ENCODE data around the gene CD69.
A peak's percentile ranks its signal among the peaks of the same experiment; 100 is the strongest.

Gene CD69

DNA sequence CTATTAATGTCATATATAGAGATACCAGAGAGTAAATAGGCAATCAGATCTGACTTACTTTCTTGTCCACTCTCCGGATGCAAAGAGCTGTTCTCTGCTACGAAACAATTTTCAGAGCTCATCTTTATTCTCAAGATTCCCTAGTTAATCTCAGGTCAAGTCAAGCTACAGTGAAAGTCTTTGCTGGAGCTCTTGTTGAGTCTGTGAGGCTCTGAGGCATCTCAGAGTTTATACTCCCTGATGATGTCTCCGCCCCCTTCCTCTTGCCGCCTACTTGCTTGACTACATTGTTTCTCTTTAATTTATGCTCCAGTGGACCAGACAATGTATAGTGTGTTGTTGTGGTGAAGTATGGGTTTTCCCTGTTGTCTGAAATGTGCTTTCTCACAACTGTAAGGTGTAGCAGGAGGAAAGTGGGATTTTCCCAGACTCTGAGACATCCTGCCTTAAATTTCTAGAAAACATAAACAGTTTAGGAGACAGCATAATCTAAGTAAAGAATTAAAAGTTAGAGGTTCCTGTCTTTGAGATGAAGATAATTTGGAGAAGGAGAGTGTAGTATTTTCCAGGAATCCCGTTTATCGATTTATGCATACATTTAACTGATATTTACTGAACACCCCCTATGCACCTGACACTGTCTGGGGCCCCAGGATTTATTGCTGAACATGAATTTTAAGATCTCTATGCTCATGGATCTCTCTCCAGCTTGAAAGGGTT lies at the start of gene CD69:
CD69 (minus strand) TSS at position 203 of the 720 bp plus-strand sequence; CDS start at position 122, 81 bp downstream.
- DNase-seq (ENCODE audit: low read depth in 4 of 4, low spot score in 1 of 4): peak; percentile 56 to 73 (median 66)

DNA sequence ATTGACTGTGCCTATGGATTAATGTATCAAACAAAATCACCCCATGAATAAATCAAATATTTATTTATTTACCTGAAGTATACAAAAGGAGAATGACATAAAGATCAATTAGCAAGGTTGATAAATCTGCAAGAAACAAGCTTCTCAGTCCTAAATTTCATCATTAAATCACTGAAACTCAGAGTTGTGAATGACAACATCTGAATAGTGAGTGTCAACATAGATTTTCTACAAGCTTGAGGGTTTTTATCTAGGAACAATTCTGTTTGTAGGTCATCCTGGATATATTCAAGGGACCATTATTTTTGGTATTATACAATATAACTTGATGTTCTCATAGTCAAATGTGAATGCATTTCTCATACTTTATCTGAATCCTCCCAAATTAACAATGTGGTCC lies 49.2 kb upstream of the CD69 start:
- no peak for DNase-seq (ENCODE audit: low read depth in 4 of 4, low spot score in 1 of 4)

DNA sequence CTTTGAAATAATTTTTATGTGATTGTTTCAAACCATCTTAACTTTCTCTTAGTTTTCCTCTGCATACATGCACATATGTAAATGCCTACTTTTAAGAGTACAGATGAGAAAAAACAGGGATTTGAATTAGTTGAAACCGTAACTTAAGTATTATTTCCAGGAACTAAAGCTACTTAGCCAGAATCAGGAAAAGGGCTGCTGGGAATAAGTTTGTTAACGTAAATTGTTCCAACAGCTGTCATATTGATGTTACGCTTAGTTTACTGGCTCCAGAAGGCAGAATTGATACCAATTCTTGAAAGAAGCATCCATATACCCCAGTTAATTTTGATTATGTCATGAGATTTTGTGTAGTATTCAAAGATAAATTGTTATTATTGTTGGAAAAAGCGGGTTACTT lies 48.6 kb upstream of the CD69 start:
- DNase-seq (ENCODE audit: low read depth in 4 of 4, low spot score in 1 of 4): no peak

DNA sequence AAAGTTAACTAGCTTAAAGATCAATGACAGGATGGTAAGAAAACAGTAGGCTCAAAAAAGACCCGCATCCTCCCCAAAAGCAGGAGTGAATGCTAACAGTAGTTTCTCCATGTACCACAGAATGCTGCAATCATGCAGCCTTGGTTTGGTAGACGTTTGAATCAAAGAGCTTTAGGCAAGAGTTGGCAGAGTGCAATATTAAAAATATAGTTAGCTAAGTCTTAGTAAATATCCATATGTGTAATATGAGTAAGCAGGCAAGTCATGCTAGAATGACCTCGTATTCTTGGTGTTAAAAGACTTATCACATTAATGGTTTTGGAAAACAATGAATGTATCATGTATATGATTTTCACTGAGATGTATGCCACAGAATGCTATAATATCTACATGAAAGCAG lies 47.8 kb upstream of the CD69 start:
- no peak for DNase-seq (ENCODE audit: low read depth in 4 of 4, low spot score in 1 of 4)

DNA sequence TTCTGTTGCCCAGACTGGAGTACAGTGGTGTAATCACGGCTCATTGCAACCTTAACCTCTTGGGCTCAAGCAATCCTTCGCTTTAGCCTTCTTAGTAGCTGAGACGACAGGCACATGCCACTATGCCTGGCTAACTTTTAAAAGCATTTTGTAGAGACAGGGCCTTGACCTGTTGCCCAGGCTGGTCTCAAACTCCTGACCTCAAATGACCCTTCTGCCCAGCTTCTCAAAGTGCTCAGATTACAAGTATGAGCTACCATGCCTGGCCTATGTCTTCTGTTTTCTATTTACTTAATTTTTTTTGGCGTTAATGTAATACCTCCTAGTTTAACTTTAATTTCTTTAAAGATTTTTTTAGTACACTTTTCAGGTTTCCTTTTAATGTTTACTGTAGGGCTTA lies 46.0 kb upstream of the CD69 start:
- DNase-seq (ENCODE audit: low read depth in 4 of 4, low spot score in 1 of 4): no peak

DNA sequence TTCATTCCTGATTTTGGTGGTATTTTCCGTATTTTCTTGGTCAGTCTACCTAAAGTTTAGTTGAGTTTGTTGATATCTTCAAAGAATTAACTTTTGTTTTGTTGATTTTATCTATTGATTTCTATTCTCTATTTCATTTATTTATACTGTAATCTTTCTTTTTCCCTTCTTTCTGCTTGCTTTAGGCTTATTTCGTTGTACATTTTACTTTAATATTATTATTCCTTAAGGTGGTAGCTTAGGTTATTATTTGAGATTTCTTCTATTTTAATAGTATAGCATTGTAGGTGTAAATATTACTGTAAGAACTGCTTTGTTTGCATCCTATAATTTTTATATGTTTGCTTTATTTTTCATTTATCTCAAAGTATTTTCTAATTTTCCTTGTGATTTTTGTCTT lies 45.2 kb upstream of the CD69 start:
- no peak for DNase-seq (ENCODE audit: low read depth in 4 of 4, low spot score in 1 of 4)

DNA sequence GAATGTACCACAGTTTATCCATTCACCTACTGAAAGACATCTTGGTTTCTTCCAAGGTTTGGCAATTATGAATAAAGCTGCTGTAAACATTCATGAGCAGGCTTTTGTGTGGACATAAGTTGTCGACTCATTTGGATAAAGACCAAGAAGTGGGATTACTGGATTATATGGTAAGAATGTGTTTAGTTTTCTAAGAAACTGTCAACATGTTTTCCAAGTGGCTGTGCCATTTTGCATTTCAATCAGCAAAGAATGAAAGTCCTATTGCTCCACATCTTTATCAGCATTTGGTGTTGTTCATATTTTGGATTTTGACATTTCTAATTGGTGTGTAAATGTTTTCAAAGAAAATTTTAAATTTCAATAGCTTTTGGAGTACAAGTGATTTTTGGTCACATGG lies 39.3 kb upstream of the CD69 start:
- no peak for DNase-seq (ENCODE audit: low read depth in 4 of 4, low spot score in 1 of 4)

DNA sequence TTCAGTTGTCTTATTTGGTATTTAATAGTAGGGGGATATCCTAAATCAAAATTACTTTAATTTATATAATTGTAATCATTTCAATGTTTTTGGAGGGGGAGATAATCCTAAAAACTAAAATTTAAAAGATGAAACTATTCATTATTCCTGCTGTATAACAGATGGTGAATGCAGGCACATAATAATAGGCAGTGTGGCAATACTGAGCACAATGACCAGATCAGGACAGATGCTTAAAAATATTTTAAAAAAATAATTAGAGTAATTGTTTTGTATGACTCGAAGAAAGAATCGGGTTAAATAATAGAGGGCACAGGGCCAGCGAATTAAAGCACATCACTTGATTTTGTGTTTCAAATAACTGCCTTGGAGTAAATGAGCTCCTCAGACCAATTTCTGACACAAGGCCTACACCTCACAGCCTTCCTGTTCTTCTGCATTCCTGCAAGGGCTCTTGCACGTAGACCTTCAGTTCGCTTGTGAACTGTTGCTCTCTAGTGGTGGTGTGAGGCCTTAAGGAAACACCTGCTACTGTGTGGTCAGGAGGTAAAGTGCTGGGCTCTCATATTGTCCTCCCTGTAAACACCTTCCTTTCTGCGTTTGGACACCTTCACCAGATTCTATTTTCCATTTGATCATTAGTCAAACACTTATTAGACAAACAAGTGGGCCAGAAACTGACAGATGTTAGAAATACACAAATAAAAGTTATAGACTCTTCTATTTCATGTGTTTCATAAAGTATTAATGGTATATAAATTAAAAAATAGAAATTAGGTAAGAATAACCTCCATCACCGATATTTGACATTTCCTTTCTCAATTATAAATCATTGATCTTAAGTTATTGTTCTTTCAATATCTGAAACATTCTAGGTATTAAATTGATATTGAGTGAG lies 37.3 kb upstream of the CD69 start:
- peak in 3 of 4 experiments; percentile 21 to 48 (median 27) for DNase-seq (ENCODE audit: low read depth in 4 of 4, low spot score in 1 of 4)

DNA sequence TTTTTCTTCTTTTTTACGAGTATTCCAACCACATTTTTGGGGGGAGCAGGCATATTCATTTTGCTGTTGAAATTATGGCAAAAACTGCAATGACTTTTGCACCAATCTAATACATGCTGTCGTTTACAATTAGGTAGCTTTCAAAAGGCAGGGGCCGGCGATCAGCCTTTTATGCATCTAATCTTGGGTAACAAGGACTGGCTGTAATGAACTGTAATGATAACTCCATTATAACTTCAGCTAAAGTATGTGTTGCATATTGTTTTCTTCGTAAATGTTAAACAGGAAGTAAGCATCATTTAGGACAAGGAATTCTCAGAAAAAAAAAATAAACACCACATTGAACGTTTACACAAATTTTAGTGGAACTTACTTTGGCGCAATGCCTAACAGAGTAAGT lies 36.3 kb upstream of the CD69 start:
- DNase-seq (ENCODE audit: low read depth in 4 of 4, low spot score in 1 of 4): no peak

DNA sequence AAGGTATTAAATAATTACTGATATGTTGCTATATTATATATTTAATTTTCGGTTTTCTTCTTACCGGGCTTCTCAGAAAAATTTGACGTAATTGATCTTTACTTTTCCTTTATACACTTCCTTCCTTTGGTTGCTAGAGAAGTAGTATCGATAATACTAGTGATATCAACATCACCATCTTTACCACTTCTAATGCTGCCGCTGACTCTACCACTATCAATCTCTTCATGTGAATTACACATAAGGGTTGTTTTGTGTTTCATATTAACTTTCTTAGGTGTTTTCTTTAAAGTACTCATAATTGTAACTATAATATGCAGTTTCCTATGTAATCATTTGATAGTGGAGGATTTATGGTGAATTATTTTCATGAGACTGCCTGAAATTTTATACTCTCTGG lies 35.6 kb upstream of the CD69 start:
- DNase-seq (ENCODE audit: low read depth in 4 of 4, low spot score in 1 of 4): no peak

DNA sequence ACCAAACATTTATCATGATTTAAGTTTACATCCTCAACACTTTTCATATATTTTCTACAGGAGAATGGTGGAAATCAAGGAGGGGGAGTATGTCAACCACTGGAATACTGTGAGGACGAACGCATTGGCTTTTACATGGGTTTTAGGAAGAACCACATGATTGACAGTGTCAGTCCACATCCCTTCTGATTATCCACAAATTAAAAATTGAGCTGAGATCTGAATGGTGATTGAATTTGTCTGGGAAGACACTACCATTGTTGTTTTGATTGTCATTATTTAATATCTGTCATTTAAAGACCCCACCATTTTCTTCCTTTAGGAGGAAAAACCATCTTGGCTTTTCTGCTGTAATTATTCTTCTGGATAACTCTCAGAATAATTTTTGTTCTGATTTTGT lies 35.2 kb upstream of the CD69 start:
- DNase-seq (ENCODE audit: low read depth in 4 of 4, low spot score in 1 of 4): no peak

DNA sequence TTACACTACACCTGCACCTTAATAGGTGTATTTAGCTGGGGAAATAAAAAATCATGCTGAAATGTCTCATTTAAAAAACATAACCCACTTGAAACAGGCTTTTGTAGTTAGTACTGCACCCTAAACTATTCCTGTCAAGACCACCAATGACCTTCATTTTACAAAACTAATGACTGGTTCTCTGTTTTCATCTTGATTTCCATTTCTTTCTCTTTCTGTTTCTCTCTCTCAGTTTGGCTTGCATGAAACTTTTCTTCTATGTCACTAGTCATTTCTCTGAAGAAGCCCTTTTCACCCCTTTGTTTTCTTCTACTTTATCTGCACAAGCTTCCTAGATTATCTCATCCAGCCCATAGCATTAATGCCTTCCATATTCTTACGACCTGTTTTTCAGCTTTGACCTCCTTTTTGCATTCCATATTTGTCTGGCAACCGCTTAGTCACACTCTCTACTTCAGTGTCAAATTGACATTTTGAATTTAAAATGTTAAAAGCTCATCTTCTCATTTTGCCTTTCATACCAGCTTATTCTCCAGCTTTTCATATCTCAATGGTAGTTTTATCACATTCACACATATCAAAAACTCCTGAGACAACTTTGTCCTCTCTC lies 33.9 kb upstream of the CD69 start:
- no peak for DNase-seq (ENCODE audit: low read depth in 4 of 4, low spot score in 1 of 4)

DNA sequence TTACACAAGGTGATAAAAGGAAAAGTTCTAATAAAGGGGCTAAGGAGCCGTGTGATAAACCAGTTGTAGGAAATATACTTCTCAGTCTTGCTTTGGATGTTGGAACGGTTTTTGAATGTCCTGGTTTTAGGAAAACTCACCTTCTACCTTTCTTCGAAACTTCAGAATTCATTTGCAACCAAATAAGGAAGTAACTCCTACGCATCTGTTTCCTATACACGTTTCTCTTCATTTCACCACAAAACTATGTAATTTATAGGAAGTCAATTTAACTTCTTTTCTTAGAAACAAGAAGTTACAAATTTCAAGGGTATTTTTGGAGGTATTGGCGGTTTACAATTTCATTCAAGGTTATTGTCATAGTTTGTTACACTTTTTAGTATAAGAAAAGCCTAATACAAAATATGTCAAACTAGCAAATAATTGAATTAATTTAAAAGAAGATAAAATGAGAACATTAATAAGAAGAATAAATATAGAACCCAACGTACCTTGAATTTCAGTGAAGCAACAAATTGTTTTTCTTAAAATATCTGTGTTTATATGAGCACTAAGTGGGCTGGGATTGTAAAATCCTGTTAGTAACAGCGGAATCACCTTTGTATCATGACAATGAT lies 33.2 kb upstream of the CD69 start:
- no peak for DNase-seq (ENCODE audit: low read depth in 4 of 4, low spot score in 1 of 4)

DNA sequence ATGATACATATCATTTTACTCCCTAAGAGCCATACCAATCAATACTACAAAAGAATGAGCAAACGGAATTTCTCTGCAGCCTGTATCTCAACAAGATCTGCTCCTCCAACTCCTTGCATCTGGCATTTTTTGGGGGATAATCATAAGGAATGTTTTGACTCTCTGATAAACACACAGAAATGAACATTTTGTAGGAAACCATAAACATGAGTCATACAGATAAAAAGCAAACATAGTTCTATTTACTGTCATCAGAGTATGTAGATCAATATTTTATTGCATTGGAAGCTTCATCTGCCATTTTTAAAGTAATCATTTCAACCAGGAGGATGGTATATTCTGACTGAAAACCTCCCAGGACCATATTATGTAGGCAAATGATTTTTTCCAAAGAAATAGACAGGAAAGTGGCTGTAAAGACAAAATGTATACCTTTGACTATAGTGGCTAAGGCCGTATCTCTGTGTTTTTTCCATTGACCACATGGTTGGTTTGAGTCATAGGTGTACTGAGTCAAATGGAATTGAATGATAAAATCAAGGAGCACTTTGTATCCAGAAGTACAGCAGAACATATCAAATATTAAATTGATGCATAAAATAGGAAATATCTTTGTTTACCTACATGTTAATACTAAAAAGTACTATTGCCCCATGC lies 32.4 kb upstream of the CD69 start:
- DNase-seq (ENCODE audit: low read depth in 4 of 4, low spot score in 1 of 4): no peak

DNA sequence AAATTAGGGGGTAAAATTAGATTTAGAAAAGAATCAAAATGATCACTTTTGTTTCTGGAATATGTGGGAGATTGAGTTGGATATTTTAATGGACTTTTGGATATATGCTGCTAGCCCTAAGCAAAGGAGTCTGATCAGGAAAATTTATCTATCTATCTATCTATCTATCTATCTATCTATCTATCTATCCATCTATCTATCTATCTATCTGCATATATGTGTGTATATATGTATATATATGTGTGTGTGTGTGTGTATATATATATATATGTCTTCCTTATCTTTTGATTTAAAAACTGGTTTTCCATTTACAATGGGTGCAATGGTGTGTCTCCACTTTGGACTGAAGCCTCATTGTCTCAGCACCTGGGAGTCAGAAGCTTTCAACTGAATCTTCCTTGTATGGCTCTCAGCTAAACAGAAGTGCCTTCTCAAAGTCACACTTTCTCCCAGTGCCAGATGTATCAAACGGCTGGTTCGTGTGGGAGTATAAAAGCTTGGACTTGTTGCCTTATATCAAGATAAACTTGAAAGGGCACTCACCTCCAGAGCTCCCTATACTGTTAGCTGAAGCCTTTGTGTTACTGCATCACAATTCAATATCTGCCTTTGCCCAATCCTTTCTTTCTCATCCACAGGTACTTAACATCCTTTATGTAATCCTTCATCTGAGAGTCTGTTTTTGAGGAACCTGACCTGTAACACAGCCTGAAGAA lies 31.6 kb upstream of the CD69 start:
- DNase-seq (ENCODE audit: low read depth in 4 of 4, low spot score in 1 of 4): no peak

DNA sequence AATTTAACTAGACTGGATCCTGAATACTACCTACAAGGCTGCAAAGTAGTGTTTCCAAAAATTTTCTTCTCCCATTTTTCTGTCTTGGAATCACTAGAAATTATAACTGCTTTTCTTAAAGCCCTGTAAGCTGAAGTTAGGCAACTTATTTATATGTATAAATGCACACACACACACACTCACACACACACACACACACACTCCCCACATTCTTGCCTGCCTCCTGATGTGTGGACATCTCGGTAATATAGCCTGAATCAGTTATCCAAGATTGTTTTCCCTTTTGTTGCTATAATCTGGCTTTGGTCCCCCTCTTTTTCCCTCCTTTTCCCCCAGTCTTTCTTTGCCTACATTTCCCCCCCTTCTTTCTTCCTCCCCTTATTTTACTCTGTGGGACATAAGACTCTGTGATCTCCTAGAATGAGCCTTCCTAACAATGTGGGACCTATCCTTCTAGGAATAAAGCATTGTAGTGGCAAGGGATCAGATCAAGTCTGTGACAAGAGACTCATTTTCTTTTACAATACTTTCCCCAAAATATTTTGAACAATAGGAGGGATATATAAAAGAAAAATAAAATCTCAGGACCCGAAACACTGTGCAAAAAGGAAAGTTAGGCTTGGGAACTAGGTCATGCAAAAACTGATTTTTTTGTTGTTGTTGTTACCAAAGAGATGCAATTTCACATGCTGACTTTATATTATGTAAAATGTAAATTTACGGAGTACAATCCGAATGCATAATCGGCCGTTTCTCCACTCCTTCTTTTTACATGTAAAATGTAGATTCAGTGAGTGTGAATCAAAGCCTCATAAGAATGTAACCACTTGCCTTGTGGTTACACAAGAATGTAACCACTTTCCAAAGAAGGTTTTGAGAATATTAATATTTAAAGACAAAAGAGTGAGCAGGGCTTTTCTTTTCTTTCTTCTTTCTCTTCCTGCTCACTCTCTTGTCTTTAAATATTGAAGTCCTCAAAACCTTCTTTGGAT lies 26.3 kb upstream of the CD69 start:
- DNase-seq (ENCODE audit: low read depth in 4 of 4, low spot score in 1 of 4): no peak

DNA sequence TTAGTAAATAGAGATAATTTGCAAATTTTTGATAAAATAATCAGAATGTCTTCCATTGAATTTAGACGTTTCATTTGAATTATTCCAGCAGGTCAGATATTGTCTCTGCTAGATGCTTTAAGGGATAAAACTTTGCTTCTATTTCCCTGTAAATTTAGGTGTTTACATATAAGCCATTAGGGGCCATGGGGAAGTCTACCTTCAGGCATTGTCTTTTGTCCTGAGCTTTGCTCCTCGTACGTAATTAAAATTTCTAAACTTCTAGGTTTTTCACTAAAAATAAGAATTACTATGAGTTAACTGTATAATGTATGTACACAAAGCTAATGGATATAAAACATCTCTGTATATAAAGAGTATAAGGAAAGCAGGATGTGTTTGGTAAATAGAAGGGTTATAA lies 24.1 kb upstream of the CD69 start:
- no peak for DNase-seq (ENCODE audit: low read depth in 4 of 4, low spot score in 1 of 4)

DNA sequence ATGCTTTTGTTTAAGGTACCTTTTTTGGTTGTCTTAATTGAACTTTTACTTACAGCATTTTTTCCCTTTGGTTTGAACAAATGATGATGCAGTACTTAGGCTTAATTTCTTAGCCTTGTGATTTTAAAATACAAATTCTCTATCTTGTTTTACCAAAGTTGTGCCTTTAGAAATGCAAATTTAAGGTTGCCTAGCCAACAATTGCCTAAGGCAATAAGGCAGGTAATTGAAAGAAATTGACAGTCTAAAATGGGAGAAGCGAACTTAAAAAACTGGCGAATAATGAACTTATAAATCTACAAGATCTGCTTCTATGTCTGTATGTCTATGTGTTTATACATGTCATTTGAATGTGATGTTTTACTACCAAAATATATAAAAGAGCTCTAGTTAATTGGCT lies 23.6 kb upstream of the CD69 start:
- no peak for DNase-seq (ENCODE audit: low read depth in 4 of 4, low spot score in 1 of 4)
